ENCODE data around the gene AUNIP.

- no peak for TF ChIP-seq CTCF (IDR thresholded peaks at IDR 0.05)
- TF ChIP-seq POLR2A (IDR thresholded peaks at IDR 0.05), result no peak
These were observed 24.4 kb downstream of the AUNIP start for GRCh38 chr1:25834894-25835293.
